Measurements from ENCODE around the gene TYW1.
"Not testable (repeated sequence)": the region's sequence is repeated elsewhere in the genome, so short reads cannot be mapped to it uniquely, and the experiment has no call there.

Gene TYW1

DNA sequence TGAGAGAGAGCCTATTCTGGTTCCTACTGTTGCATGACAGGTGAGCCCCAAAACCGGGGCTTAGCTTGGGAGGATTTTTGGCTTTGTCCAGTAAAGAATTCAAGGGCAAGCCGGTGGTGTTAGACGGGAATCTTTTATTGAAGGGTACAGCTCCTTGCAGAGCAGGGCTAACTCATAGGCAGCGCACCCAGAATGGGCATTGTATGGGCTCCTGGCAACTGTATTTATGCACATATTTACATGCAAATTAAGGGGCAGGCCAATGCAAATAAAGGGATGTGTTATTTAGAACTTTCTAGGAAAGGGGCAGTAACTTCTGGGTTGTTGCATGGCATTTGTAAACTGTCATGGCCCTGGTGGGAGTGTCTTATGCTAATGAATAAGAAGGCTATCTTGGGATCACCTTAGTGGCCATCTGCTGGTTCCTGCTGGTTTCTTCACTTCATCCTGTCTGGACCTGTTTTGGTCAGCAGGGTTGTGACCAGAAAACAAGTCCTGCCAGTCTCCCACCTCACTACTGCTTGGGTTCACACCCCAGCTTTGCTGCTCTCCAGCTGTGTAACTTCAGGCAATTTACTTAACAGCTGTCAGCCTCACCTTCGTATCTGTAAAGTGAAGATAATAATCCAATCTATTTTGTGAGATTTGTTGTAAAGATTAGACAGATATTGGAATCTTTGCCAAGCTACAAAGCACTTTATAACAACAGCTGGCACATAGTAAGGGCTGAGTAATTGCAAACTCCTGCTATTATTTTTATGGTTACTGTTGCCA, 182.5 kb downstream of the TYW1 start:
- H3K27ac ChIP-seq (ENCODE audit: extremely low read depth, low read depth, low read length); H3K36me3 ChIP-seq (ENCODE audit: control insufficient read depth in 2 of 2, insufficient read depth in 1 of 2, low read length in 2 of 2); POLR2A ChIA-PET; H3K9me3 ChIP-seq (ENCODE audit: control insufficient read depth, insufficient read depth, low read depth, low read length); H3K4me1 ChIP-seq (ENCODE audit: control insufficient read depth, insufficient read depth, low read length); H3K4me3 ChIP-seq (ENCODE audit: low read depth, low read length); CTCF ChIA-PET: not testable (repeated sequence)
- peak; percentile 48; the same call in 1 of the 2 replicates for TF ChIP-seq ZNF843 (tag by site-specific recombination; IDR thresholded peaks at IDR 0.05)
- TF ChIP-seq ZNF18 (tag by site-specific recombination; IDR thresholded peaks at IDR 0.05), result peak; percentile 74

DNA sequence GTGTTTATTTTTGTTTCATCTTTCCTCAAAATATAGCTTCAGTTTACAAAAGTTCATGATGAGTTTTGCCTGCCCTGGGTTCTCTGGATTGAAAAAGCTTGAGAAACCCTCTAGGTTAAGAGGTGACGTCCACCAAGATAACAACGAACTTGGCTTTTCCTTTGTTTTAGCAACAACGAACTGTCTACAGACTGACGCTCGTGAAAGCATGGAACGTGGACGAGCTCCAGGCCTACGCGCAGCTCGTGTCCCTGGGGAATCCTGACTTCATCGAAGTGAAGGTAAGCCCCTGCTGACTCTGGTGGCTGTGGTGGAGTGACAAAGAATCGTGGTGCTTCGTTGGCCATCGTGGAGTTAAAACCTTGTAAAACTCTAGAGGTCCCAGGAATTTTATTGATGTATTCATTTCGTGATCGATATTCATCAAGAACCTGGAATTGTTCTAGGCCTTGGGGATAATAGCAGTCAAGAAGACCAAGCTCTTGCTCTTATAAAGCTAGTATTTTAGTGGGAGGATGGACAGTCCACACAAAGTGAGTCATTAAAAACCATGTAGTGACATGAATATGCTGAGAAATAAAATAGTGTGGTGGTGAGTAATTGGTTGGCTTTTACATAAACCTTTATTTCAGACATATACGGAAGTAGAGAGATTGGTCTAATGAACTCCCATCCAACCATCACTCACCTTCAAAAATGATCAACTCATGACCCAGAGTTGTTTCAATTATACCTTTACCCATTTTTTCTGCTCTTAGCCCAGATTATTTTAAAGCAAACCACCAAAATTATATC, 186.5 kb downstream of the TYW1 start:
- H3K27ac ChIP-seq (ENCODE audit: extremely low read depth, low read depth, low read length); CTCF ChIA-PET; POLR2A ChIA-PET; H3K4me3 ChIP-seq (ENCODE audit: low read depth, low read length); H3K36me3 ChIP-seq (ENCODE audit: control insufficient read depth in 2 of 2, insufficient read depth in 1 of 2, low read length in 2 of 2); H3K4me1 ChIP-seq (ENCODE audit: control insufficient read depth, insufficient read depth, low read length); H3K9me3 ChIP-seq (ENCODE audit: control insufficient read depth, insufficient read depth, low read depth, low read length): not testable (repeated sequence)

DNA sequence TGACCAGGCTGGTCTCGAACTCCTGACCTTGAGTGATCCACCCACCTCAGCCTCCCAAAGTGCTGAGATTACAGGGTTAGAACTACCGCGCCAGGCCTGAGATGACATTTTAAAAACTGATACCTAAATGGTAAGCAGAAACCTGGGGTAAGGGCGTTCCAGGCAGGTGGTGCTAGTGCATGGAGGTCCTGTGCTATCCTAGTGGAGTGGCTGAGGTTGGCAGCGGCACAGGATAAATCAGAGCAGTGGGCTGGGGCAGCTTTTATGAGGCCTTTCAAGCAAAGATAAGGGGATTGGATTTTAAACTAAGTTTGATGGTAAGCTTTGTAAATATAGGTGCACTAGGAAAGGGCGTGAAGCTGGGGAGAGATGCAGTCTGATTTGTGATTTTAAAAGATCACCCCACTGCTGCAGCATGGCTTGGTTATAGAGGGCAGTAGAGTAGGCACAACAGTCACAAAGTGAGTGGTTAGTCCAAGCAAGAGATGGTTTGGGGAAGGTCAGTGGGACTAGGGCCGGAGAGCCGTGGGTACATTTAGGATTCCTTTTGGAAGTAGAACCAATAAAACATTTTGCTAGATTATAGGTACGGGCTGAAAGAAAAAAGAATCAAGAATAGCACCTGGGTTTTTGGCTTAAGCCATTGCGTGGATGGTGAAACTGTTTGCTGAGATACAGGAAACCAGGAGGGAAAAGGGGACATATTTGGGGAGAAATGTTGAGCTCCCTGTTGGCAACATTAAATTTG, 188.5 kb downstream of the TYW1 start:
- POLR2A ChIA-PET; H3K27ac ChIP-seq (ENCODE audit: extremely low read depth, low read depth, low read length); H3K36me3 ChIP-seq (ENCODE audit: control insufficient read depth in 2 of 2, insufficient read depth in 1 of 2, low read length in 2 of 2); CTCF ChIA-PET; H3K9me3 ChIP-seq (ENCODE audit: control insufficient read depth, insufficient read depth, low read depth, low read length); H3K4me1 ChIP-seq (ENCODE audit: control insufficient read depth, insufficient read depth, low read length); H3K4me3 ChIP-seq (ENCODE audit: low read depth, low read length): not testable (repeated sequence)

DNA sequence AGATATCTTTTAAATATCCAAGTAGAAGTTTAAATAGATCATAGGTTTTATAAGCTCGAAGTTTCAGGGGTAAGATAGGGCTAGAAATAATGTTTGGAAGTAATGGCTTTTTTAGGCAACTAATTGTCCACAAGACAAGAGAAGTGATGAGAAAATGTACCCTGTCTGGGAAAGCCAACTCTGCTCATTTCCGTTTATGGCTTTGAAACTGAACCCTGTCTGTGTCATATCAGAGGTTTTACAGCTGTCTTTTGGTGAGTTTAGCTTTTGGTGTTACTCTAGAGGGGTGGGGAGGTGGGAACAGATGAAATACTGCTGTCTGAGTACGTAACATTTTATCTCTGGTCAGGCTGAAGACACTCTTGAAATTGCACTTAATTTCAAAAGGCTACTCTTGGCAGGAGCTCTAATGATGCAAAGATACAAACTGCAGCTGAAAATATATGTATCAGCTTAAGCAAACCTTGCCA, 189.1 kb downstream of the TYW1 start:
- H3K4me3 ChIP-seq (ENCODE audit: low read depth, low read length); H3K9me3 ChIP-seq (ENCODE audit: control insufficient read depth, insufficient read depth, low read depth, low read length); CTCF ChIA-PET; POLR2A ChIA-PET; H3K4me1 ChIP-seq (ENCODE audit: control insufficient read depth, insufficient read depth, low read length); H3K27ac ChIP-seq (ENCODE audit: extremely low read depth, low read depth, low read length); H3K36me3 ChIP-seq (ENCODE audit: control insufficient read depth in 2 of 2, insufficient read depth in 1 of 2, low read length in 2 of 2): not testable (repeated sequence)

- not testable (repeated sequence) for H3K4me1 ChIP-seq (ENCODE audit: control insufficient read depth, insufficient read depth, low read length)
Measured at GRCh38 chr7:67189160-67189559, 192.5 kb downstream of the TYW1 start.

GRCh38 chr7:67189801-67190465, 193.3 kb downstream of the TYW1 start:
- CTCF ChIA-PET; H3K9me3 ChIP-seq (ENCODE audit: control insufficient read depth, insufficient read depth, low read depth, low read length); H3K4me1 ChIP-seq (ENCODE audit: control insufficient read depth, insufficient read depth, low read length); H3K27ac ChIP-seq (ENCODE audit: extremely low read depth, low read depth, low read length); H3K36me3 ChIP-seq (ENCODE audit: control insufficient read depth in 2 of 2, insufficient read depth in 1 of 2, low read length in 2 of 2); H3K4me3 ChIP-seq (ENCODE audit: low read depth, low read length); POLR2A ChIA-PET: not testable (repeated sequence)

More at GRCh38 chr7:67189160-67189559, 192.5 kb downstream of the TYW1 start:
- CTCF ChIA-PET; H3K36me3 ChIP-seq (ENCODE audit: control insufficient read depth in 2 of 2, insufficient read depth in 1 of 2, low read length in 2 of 2); POLR2A ChIA-PET; H3K4me3 ChIP-seq (ENCODE audit: low read depth, low read length); H3K9me3 ChIP-seq (ENCODE audit: control insufficient read depth, insufficient read depth, low read depth, low read length); H3K27ac ChIP-seq (ENCODE audit: extremely low read depth, low read depth, low read length): not testable (repeated sequence)
- peak; percentile 94 for TF ChIP-seq ZSCAN4 (tag by site-specific recombination; IDR thresholded peaks at IDR 0.05)
- peak; percentile 56; the same call in 1 of the 2 replicates for TF ChIP-seq ZNF18 (tag by site-specific recombination; IDR thresholded peaks at IDR 0.05)

DNA sequence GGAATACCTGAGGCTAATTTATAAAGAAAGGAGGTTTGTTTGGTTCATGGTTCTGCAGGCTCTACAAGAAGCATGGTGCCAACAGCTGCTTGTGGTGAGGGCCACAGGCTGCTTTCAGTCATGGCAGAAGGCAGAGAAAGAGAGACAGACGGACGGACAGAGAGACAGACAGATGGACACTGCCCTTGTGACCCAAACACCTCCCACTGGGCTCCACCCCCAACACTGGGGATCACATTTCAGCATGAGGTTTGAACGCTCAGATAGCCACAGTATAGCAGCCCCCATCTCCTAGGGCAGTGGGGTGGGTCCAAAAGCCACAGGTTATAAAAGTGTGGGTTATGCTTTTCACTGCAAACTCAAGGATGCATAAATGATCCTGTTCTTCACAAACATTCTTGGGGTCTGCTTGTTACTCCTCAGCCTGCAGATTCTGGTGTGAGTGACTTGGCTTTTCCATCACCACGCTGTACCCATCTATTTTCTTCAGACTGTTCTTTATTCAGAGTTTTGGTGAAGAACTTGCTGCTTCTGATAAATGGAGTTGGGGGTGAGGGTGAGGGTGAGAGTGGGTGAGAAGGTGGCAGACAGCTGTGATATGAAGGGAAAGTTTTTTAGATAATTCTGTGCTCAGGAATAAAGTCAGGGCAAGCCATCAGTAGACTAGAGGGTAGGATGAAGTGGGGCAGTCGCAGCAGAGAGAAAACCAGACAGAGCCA, 194.5 kb downstream of the TYW1 start:
- CTCF ChIA-PET, result interaction anchor here (0.6 kb wide), 1 partner anchor 150 kb away, joined by 3 read pairs; no protein-coding TSS in a partner anchor
- H3K36me3 ChIP-seq (ENCODE audit: control insufficient read depth in 2 of 2, insufficient read depth in 1 of 2, low read length in 2 of 2); H3K4me1 ChIP-seq (ENCODE audit: control insufficient read depth, insufficient read depth, low read length); POLR2A ChIA-PET; H3K4me3 ChIP-seq (ENCODE audit: low read depth, low read length); H3K27ac ChIP-seq (ENCODE audit: extremely low read depth, low read depth, low read length); H3K9me3 ChIP-seq (ENCODE audit: control insufficient read depth, insufficient read depth, low read depth, low read length): not testable (repeated sequence)

Data from HEK293 (cell line).